ENCODE results near the gene CCL7.

Gene CCL7

GRCh38 chr17:34261568-34262337 lies 8.3 kb upstream of the CCL7 start:
- no peak overlapping the region for H3K27ac ChIP-seq
- TF ChIP-seq, protein P1, sequence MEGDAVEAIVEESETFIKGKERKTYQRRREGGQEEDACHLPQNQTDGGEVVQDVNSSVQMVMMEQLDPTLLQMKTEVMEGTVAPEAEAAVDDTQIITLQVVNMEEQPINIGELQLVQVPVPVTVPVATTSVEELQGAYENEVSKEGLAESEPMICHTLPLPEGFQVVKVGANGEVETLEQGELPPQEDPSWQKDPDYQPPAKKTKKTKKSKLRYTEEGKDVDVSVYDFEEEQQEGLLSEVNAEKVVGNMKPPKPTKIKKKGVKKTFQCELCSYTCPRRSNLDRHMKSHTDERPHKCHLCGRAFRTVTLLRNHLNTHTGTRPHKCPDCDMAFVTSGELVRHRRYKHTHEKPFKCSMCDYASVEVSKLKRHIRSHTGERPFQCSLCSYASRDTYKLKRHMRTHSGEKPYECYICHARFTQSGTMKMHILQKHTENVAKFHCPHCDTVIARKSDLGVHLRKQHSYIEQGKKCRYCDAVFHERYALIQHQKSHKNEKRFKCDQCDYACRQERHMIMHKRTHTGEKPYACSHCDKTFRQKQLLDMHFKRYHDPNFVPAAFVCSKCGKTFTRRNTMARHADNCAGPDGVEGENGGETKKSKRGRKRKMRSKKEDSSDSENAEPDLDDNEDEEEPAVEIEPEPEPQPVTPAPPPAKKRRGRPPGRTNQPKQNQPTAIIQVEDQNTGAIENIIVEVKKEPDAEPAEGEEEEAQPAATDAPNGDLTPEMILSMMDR (conservative IDR thresholded peaks at IDR 0.05): no peak

- no peak overlapping the region for H3K27ac ChIP-seq
- TF ChIP-seq, protein P1 (conservative IDR thresholded peaks at IDR 0.05): no peak
These were observed 4.3 kb upstream of the CCL7 start for GRCh38 chr17:34265711-34266110.

- no peak overlapping the region for H3K27ac ChIP-seq
- TF ChIP-seq, protein P1 (conservative IDR thresholded peaks at IDR 0.05): no peak
These were observed 5.9 kb downstream of the CCL7 start for GRCh38 chr17:34275881-34276280.

DNA sequence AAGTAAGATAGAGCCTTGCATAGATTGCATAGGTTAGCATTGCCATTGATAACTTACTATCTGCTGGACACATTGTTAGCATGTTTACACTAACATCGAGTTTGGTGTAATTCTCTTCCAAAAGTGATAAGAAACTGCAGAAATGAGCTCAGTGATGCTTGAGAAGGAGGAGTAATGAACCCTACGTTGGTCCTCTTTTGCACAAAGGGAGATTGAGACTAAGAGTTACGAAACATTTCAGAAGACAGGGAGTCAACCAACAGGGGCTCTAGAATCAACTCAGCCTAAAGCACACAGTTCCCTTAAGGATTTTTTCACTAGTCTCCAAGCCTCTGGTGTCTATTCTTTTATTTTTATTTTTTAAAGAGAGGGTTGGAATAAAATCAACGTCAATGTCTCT lies 6.8 kb downstream of the CCL7 start:
- H3K27ac ChIP-seq: no peak overlapping the region
- TF ChIP-seq, protein P1 (conservative IDR thresholded peaks at IDR 0.05): no peak

- no peak overlapping the region for H3K27ac ChIP-seq
- TF ChIP-seq, protein P1 (conservative IDR thresholded peaks at IDR 0.05): no peak
These were observed 13.6 kb downstream of the CCL7 start for GRCh38 chr17:34283571-34283970.

GRCh38 chr17:34285286-34285792 lies 15.3 kb downstream of the CCL7 start, which contains the start of gene CCL11:
Gene CCL11, plus strand, starts transcription at chr17:34285742. Its CDS starts 67 bp downstream, at chr17:34285809.
- TF ChIP-seq, protein P1 (conservative IDR thresholded peaks at IDR 0.05): no peak
- no peak within 1 kb of the TSS for H3K27ac ChIP-seq

DNA sequence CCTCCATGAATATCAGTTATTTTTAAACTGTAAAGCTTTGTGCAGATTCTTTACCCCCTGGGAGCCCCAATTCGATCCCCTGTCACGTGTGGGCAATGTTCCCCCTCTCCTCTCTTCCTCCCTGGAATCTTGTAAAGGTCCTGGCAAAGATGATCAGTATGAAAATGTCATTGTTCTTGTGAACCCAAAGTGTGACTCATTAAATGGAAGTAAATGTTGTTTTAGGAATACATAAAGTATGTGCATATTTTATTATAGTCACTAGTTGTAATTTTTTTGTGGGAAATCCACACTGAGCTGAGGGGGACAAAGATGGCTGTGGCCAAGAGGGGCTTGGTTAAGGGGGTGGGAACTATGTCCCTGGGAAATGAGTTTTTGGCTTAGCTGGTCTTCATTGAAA lies 17.9 kb downstream of the CCL7 start:
- no peak overlapping the region for H3K27ac ChIP-seq
- TF ChIP-seq, protein P1 (conservative IDR thresholded peaks at IDR 0.05): no peak

Measured in VCaP (cell line).